Caco-2 (cell line): Measurements from ENCODE around the gene SPDYE2. TPM values are rescaled to one million over a fixed set of nuclear protein-coding genes. Genes with fewer than 3 reads are reported as not detected.
"Not testable (repeated sequence)": the region's sequence is repeated elsewhere in the genome, so short reads cannot be mapped to it uniquely, and the experiment has no call there.

Experiments used
- BruUV-seq: library from RNA; stranded (reverse); fragments of 400-500 nt; replicated peaks from 2 replicates; lab custom pipeline; 2021; lab: Mats Ljungman, UMichigan
- CTCF ChIA-PET: fragments of 300-600 bp; sonication (Branson Sonifier 250); formaldehyde crosslinking; loops from one replicate; lab custom pipeline; 2022; ENCODE audit warnings: antibody characterized with exemption; lab: Charles Lee
- POLR2A ChIA-PET: fragments of 300-600 bp; sonication (Branson Sonifier 250); formaldehyde crosslinking; loops from one replicate; lab custom pipeline; 2022; ENCODE audit warnings: antibody characterized with exemption; lab: Charles Lee
- DNase-seq, 2 experiments: peaks; one replicate each; pipeline versions ENCODE4 v3.0.0 to v3.0.0-alpha.2; 2020 to 2022
- H3K27me3 ChIP-seq: replicated peaks from 2 replicates; pipeline ENCODE4 v1.6.0; 2011; ENCODE audit warnings: low read length; ENCODE audit not compliant: control insufficient read depth, insufficient read depth
- H3K36me3 ChIP-seq: 2 replicates; pipeline ENCODE4 v1.5.1; 2011; ENCODE audit warnings: low read length; ENCODE audit not compliant: control insufficient read depth, insufficient read depth
- H3K4me1 ChIP-seq: fragments of 250-450 bp; sonication (Bioruptor Pico); 2 replicates; pipeline ENCODE4 v1.5.1; 2020; ENCODE audit warnings: mild to moderate bottlenecking
- H3K4me3 ChIP-seq: 2 replicates; pipeline ENCODE4 v1.5.1; 2011; ENCODE audit warnings: low read depth, mild to moderate bottlenecking, control low read depth, low read length
- H3K9me3 ChIP-seq: fragments of 250-450 bp; sonication (Bioruptor Pico); 2 replicates; pipeline ENCODE4 v1.5.1; 2020; ENCODE audit warnings: mild to moderate bottlenecking, moderate library complexity
- H3K27ac Mint-ChIP-seq: one replicate; pipeline ENCODE4 v1.8.0; 2022; ENCODE audit warnings: mixed read lengths; ENCODE audit not compliant: unreplicated experiment
- H3K27me3 Mint-ChIP-seq: one replicate; pipeline ENCODE4 v1.8.0; 2022; ENCODE audit warnings: mixed read lengths; ENCODE audit not compliant: insufficient read depth, unreplicated experiment
- H3K36me3 Mint-ChIP-seq: one replicate; pipeline ENCODE4 v1.8.0; 2022; ENCODE audit warnings: mild to moderate bottlenecking, mixed read lengths; ENCODE audit not compliant: insufficient read depth, unreplicated experiment
- H3K4me1 Mint-ChIP-seq: one replicate; pipeline ENCODE4 v1.8.0; 2022; ENCODE audit warnings: low read depth, mixed read lengths; ENCODE audit not compliant: unreplicated experiment
- H3K4me3 Mint-ChIP-seq: one replicate; pipeline ENCODE4 v1.8.0; 2022; ENCODE audit warnings: mild to moderate bottlenecking, moderate library complexity, mixed read lengths; ENCODE audit not compliant: unreplicated experiment
- H3K9me3 Mint-ChIP-seq: one replicate; pipeline ENCODE4 v1.8.0; 2022; ENCODE audit warnings: mixed read lengths; ENCODE audit not compliant: unreplicated experiment
- intact Hi-C: fragments of 100-400 bp; cut with micrococcal nuclease; formaldehyde crosslinking; loops from one replicate; pipeline ENCODE4 v1.10.0; 2022; ENCODE audit not compliant: unreplicated experiment
- total RNA-seq: library from RNA; stranded (reverse); gene quantifications from 2 replicates; pipeline ENCODE4 v1.2.3, GENCODE V29; 2022

Gene SPDYE2
- total RNA-seq, 1 experiment from 2014 or later, result not detected

DNA sequence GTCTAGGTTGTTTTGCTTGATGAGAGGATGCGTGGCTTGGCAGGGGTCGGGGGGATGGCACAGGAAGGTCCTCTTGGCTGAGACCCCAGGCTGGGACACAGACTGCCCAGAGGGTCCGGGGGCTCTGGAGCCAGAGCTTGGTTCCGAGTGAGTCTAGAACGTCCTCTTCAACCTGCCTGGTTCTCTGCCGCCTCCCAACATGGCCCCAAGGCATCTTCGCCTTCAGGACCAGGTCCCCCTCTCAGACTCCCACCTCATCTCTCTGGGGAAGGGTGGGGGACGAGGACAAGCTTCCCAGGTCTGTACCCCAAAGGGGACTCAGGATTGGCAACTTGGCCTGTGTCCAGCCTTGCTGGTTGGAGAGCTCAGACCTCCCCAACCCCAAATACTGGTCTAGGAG, 8.9 kb upstream of the SPDYE2 start:
- intact Hi-C loops, H3K36me3 Mint-ChIP-seq: not testable (repeated sequence)

GRCh38 chr7:102542771-102543170, 8.3 kb upstream of the SPDYE2 start:
- CTCF ChIA-PET, H3K4me1 ChIP-seq, BruUV-seq, H3K27ac Mint-ChIP-seq, DNase-seq, H3K27me3 Mint-ChIP-seq, H3K4me1 Mint-ChIP-seq, H3K9me3 Mint-ChIP-seq, H3K4me3 Mint-ChIP-seq, intact Hi-C loops, POLR2A ChIA-PET, H3K36me3 ChIP-seq, H3K4me3 ChIP-seq, H3K36me3 Mint-ChIP-seq, H3K9me3 ChIP-seq, H3K27me3 ChIP-seq: not testable (repeated sequence)

More for the DNA sequence above, 8.9 kb upstream of the SPDYE2 start:
- BruUV-seq, H3K4me3 Mint-ChIP-seq, H3K27ac Mint-ChIP-seq, H3K27me3 Mint-ChIP-seq, DNase-seq, H3K36me3 ChIP-seq, H3K4me1 ChIP-seq, CTCF ChIA-PET, POLR2A ChIA-PET, H3K27me3 ChIP-seq, H3K9me3 Mint-ChIP-seq, H3K4me1 Mint-ChIP-seq, H3K9me3 ChIP-seq, H3K4me3 ChIP-seq: not testable (repeated sequence)

GRCh38 chr7:102543596-102543995, 7.4 kb upstream of the SPDYE2 start, which contains the start of gene UPK3BL2:
Gene UPK3BL2, minus strand, starts transcription at chr7:102543696. Its CDS starts 60 bp downstream, at chr7:102543636.
- POLR2A ChIA-PET, BruUV-seq, H3K4me1 ChIP-seq, H3K4me3 ChIP-seq, intact Hi-C loops, H3K27me3 ChIP-seq, H3K27ac Mint-ChIP-seq, H3K4me1 Mint-ChIP-seq, H3K36me3 Mint-ChIP-seq, H3K9me3 Mint-ChIP-seq, H3K4me3 Mint-ChIP-seq, DNase-seq, CTCF ChIA-PET, H3K36me3 ChIP-seq, H3K27me3 Mint-ChIP-seq, H3K9me3 ChIP-seq: not testable (repeated sequence)

- H3K27me3 Mint-ChIP-seq, H3K27me3 ChIP-seq, H3K9me3 Mint-ChIP-seq, H3K36me3 Mint-ChIP-seq, H3K9me3 ChIP-seq, H3K36me3 ChIP-seq, H3K4me3 ChIP-seq, BruUV-seq, H3K4me1 ChIP-seq, H3K27ac Mint-ChIP-seq, DNase-seq, CTCF ChIA-PET, H3K4me3 Mint-ChIP-seq, intact Hi-C loops, POLR2A ChIA-PET, H3K4me1 Mint-ChIP-seq: not testable (repeated sequence)
These were observed 6.7 kb upstream of the SPDYE2 start for GRCh38 chr7:102544372-102544771.

DNA sequence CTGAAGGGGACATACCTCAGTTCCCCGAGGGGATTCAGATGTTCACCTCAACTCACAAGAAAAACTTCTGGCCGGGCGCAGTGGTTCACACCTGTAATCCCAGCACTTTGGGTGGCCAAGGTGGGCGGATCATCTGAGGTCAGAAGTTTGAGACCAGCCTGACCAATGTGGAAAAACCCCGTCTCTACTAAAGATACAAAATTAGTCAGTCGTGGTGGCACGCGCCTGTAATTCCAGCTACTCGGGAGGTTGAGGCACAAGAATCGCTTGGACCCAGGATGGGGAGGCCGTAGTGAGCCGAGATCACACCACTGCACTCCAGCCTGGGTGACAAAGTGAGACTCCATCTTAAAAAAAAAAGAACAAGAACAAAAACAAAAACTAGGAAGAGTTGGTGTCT, 5.7 kb upstream of the SPDYE2 start:
- H3K4me1 Mint-ChIP-seq, H3K9me3 Mint-ChIP-seq, H3K9me3 ChIP-seq, DNase-seq, intact Hi-C loops, H3K27me3 Mint-ChIP-seq, H3K4me3 Mint-ChIP-seq, BruUV-seq, H3K36me3 ChIP-seq, H3K4me3 ChIP-seq, H3K27me3 ChIP-seq, H3K36me3 Mint-ChIP-seq, POLR2A ChIA-PET, H3K4me1 ChIP-seq, H3K27ac Mint-ChIP-seq, CTCF ChIA-PET: not testable (repeated sequence)

DNA sequence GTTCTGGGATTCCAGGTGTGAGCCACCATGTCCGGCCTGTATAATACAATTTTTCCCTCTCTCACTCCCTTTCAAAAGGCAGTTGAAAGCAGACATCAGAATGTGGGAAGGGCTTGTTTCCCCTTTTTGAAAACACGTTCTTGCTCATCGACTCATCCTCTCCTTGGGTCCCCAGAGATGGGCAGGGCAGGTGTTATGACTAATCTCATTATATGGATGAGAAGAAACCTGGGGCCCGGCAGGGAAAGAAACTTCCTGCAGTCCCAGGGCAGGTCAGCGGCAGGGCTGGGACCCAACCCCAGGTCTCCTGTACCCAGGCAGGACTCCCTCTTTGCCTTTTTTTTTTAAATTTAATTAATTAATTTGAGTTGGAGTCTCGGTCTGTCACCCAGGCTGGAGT, 4.7 kb upstream of the SPDYE2 start:
- intact Hi-C loops, H3K4me3 Mint-ChIP-seq, H3K27me3 ChIP-seq, H3K36me3 ChIP-seq, H3K9me3 Mint-ChIP-seq, CTCF ChIA-PET, BruUV-seq, H3K27me3 Mint-ChIP-seq, H3K4me1 Mint-ChIP-seq, H3K4me3 ChIP-seq, H3K4me1 ChIP-seq, H3K9me3 ChIP-seq, H3K36me3 Mint-ChIP-seq, POLR2A ChIA-PET, H3K27ac Mint-ChIP-seq: not testable (repeated sequence)
- DNase-seq, result peak in 1 of 2 experiments; percentile 0

- H3K36me3 Mint-ChIP-seq, H3K4me1 Mint-ChIP-seq, BruUV-seq, H3K4me1 ChIP-seq, H3K36me3 ChIP-seq, intact Hi-C loops, POLR2A ChIA-PET, H3K4me3 Mint-ChIP-seq, H3K9me3 ChIP-seq, H3K4me3 ChIP-seq, H3K9me3 Mint-ChIP-seq, CTCF ChIA-PET, H3K27me3 ChIP-seq, DNase-seq, H3K27me3 Mint-ChIP-seq, H3K27ac Mint-ChIP-seq: not testable (repeated sequence)
These were observed 17.6 kb downstream of the SPDYE2 start for GRCh38 chr7:102568620-102569019.
